Vagina (tissue), 2 donors: ENCODE results near the gene IHH.

Source experiments
- CTCF ChIP-seq, 3 experiments: fragments of 450-650 bp in 2 of 3; fragments of 200-600 bp in 1 of 3; sonication (generic) in 1 of 3; IDR thresholded peaks; one replicate each; pipeline ENCODE4 v1.5.1; 2017 to 2019; ENCODE audit warnings: antibody characterized with exemption in 3 of 3, mild to moderate bottlenecking in 2 of 3, moderate library complexity in 2 of 3
- POLR2AphosphoS5 ChIP-seq, 2 donors: sonication (generic); formaldehyde crosslinking; IDR thresholded peaks; one replicate each; pipeline ENCODE4 v1.9.0; 2017; ENCODE audit warnings: antibody characterized with exemption in 2 of 2, mild to moderate bottlenecking in 2 of 2, low read depth in 1 of 2; ENCODE audit not compliant: insufficient read depth in 1 of 2

- no peak for TF ChIP-seq CTCF (IDR thresholded peaks at IDR 0.05)
- TF ChIP-seq POLR2AphosphoS5 (IDR thresholded peaks at IDR 0.05; ENCODE audit: insufficient read depth in 1 of 2, low read depth in 1 of 2) = no peak
Observed at GRCh38 chr2:219018286-219018685, 42.4 kb downstream of the IHH start.
